Endothelial cell of umbilical vein (primary cell): ENCODE data around the gene JDP2.

Source experiments
- CTCF ChIP-seq, 2 donors: IDR thresholded peaks; 1 replicate in 1 of 2; 2 replicates in 1 of 2; pipeline ENCODE4 v1.5.1; 2011; ENCODE audit warnings: low read length in 2 of 2, mild to moderate bottlenecking in 2 of 2, moderate library complexity in 2 of 2, control low read depth in 1 of 2, inconsistent platforms in 1 of 2, low read depth in 1 of 2; ENCODE audit not compliant: insufficient read depth in 1 of 2; ENCODE audit errors: extremely low read depth in 1 of 2
- EZH2 ChIP-seq: IDR thresholded peaks from 2 replicates; pipeline ENCODE4 v1.6.1; 2012; ENCODE audit warnings: borderline replicate concordance, low read depth, mild to moderate bottlenecking, moderate library complexity, low read length, inconsistent platforms; ENCODE audit not compliant: severe bottlenecking
- FOS ChIP-seq: IDR thresholded peaks from 2 replicates; pipeline ENCODE4 v1.6.1; 2011; ENCODE audit warnings: mild to moderate bottlenecking, low read length, moderate library complexity, borderline replicate concordance; ENCODE audit not compliant: insufficient read depth
- GATA2 ChIP-seq: IDR thresholded peaks from 2 replicates; pipeline ENCODE4 v1.7.0; 2011; ENCODE audit warnings: low read depth, mild to moderate bottlenecking, moderate library complexity, mixed read lengths, low read length; ENCODE audit not compliant: insufficient read length, insufficient read depth
- JUN ChIP-seq: IDR thresholded peaks from 2 replicates; pipeline ENCODE4 v1.6.1; 2011; ENCODE audit warnings: borderline replicate concordance, low read depth; ENCODE audit not compliant: insufficient read length, insufficient read depth
- MAX ChIP-seq: IDR thresholded peaks from 2 replicates; pipeline ENCODE4 v1.6.1; 2011; ENCODE audit not compliant: insufficient read depth, insufficient read length
- MYC ChIP-seq: IDR thresholded peaks from one replicate; pipeline ENCODE4 v1.6.1; 2011; ENCODE audit warnings: mild to moderate bottlenecking, low read depth, low read length
- POLR2A ChIP-seq: IDR thresholded peaks from 2 replicates; pipeline ENCODE4 v1.6.1; 2012; ENCODE audit warnings: low read depth, mild to moderate bottlenecking, control low read depth, low read length
- POLR2AphosphoS5 ChIP-seq: IDR thresholded peaks from 2 replicates; pipeline ENCODE4 v1.6.1; 2012; ENCODE audit warnings: low read depth, mild to moderate bottlenecking, control low read depth, low read length, moderate library complexity; ENCODE audit not compliant: insufficient read depth

- no peak for TF ChIP-seq CTCF (IDR thresholded peaks at IDR 0.05; ENCODE audit: extremely low read depth in 1 of 2, insufficient read depth in 1 of 2, low read depth in 1 of 2, low read length in 2 of 2)
- TF ChIP-seq EZH2: no peak
- TF ChIP-seq MYC: no peak
- TF ChIP-seq JUN: no peak
- TF ChIP-seq POLR2A: no peak
- TF ChIP-seq MAX: no peak
- TF ChIP-seq POLR2AphosphoS5: no peak
- no peak for TF ChIP-seq FOS
- TF ChIP-seq GATA2: no peak
These were observed 8.7 kb upstream of the JDP2 start for GRCh38 chr14:75418850-75419768.
